Measurements from ENCODE around the gene KCNK3.

The KCNK3 gene

GRCh38 chr2:26692897-26693849 lies 651 bp downstream of the KCNK3 start:
- DNase-seq, result no peak

DNA sequence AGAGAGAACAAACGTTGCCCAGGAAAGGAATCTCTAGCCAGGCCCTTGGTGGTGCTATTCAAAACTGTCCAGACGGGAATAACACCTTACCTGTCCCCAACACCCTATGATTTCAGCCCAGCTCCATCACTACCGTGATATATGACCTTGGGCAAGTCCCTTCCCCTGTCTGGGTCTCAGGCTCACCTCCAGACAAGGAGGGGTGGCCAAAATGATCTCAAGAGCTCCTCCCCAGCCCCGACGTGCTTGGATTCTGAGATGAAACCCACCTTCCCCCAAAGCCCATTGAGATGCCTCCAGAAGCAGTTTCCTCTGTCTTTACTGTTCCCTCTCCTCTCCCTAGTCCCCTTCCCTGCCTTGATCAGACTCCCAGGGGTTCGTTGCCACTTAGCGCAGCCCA lies 1.5 kb downstream of the KCNK3 start:
- DNase-seq, result no peak

DNA sequence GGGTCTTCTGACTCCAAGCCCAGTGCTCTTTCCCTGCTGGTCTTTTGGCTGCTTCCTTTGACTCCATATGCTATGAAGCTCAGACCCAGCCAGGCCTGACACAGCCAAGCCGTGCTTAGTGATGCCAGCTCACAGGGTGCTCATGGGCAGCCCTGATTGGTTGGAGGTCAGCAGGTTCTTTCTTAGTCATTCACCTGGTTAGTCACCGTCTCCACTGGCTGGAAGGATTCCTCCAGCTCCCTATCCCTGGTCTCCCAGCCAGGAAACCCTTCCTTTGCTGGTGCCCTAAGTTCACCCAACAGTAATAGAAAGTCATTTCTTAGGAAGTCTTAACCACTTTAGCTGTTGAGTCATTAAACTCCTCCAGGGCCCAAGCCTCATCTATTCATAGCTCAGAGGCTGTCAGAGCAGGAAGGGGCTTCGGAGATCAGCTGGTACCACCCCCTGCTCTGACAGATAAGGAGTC lies 3.9 kb downstream of the KCNK3 start:
- DNase-seq, result no peak

DNA sequence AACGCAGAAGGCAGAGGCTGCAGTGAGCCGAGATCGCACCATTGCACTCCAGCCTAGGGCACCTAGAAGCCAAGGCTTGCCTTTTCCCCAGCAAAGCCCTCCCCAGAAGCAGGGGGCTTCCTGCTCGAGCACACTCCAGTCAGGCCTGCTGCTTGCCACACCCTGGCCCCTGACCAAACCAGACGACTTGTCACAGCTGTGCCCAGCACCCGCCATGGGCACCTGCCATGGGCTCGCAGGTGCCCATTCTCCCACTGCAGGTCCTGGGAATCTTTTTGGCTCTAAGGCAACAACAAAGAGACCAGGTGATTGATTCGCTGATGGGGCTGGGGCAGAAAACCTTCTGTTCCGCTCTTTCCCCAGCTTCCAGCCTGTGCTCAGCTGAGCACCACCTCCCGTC lies 4.9 kb downstream of the KCNK3 start:
- no peak for DNase-seq

DNA sequence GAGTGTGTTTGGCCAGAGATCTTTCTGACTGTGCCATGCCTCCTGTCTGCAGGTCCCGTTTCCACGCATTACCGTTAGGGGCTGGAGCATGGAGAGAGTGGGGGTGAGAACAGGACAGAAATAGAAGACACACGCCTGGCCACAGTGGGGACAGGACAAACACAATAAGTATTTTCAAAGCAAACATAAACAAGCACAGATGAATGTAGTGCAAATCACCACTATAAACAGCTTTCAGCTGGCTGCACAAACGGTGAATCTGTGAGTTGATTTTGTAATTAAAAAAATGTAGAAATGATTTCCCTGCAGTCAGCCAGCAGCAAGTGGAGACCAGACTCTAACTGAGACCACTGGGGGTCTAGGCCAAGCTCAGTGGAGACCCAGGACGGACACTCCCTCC lies 6.8 kb downstream of the KCNK3 start:
- DNase-seq, result no peak

GRCh38 chr2:26700078-26700477 lies 7.6 kb downstream of the KCNK3 start:
- no peak for DNase-seq

GRCh38 chr2:26701596-26701995 lies 9.1 kb downstream of the KCNK3 start:
- no peak for DNase-seq

- DNase-seq, result no peak
Measured at GRCh38 chr2:26702025-26702424, 9.5 kb downstream of the KCNK3 start.

- DNase-seq, result no peak
Measured at GRCh38 chr2:26704441-26704977, 12.0 kb downstream of the KCNK3 start.

GRCh38 chr2:26705126-26705525 lies 12.6 kb downstream of the KCNK3 start:
- no peak for DNase-seq

- DNase-seq, result no peak
Measured at GRCh38 chr2:26706093-26706492, 13.6 kb downstream of the KCNK3 start.

GRCh38 chr2:26706616-26707473 lies 14.3 kb downstream of the KCNK3 start:
- no peak for DNase-seq

GRCh38 chr2:26707747-26708146 lies 15.2 kb downstream of the KCNK3 start:
- DNase-seq, result no peak

GRCh38 chr2:26708457-26708856 lies 15.9 kb downstream of the KCNK3 start:
- no peak for DNase-seq

DNA sequence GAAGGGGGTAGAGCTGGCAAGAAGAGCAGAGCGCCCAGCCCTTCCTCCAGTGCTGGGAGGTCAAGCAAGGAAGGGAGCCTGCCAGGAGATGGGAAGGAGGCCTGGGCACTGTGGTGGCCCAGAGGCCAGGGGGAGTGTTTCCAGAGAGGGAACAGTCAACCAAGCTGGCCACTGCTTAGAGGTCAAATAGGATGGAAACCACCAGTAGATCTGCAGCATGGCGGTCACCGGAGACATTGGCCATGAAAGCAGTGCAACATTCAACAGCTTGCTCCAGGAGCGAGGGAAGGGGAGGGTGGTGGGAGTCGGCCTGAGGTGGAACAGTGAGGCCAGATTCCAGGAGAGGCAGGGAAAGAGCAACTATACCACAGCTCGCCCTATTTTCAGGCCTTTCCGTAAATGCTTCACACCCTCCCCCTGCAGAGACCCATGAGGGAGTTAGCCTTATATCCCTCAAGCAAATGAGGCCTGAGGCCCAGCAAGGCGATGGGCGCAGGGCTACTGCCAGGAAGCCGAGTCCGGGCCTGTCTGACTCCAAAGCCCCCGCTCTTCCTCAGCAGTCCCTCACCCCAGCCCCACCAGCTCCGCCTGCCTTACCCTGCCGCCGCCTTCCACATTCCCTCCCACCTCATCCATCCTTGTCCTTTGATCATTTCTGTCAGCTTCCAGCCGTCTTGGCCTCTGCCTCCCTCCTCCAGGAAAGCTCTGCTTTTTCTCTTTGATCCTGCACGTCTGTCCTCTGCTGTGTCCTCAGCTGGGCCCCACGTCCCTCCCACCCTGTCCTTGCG lies 17.0 kb downstream of the KCNK3 start:
- DNase-seq, result no peak

DNA sequence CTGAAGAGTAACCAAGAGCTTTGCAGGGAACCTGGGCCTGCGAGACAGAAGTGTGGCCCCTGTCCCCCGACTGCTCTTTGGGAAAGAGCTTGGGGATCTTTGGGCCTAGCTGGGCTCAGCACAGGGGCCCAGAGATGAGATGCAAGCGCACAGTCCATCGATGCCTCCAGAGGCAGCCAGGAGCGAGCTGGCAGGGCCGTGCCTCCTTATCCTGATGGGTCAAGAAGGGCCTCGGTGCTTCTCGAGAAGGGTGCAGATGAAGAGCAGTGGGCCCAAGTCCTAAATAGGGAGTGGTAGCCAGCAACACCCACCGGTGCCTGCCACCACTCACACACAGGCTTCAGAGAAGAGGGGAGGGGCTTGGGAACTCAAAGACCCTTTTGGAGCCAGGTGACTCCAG lies 17.6 kb downstream of the KCNK3 start:
- no peak for DNase-seq

- DNase-seq, result no peak
Measured at GRCh38 chr2:26710743-26711456, 18.4 kb downstream of the KCNK3 start.

DNA sequence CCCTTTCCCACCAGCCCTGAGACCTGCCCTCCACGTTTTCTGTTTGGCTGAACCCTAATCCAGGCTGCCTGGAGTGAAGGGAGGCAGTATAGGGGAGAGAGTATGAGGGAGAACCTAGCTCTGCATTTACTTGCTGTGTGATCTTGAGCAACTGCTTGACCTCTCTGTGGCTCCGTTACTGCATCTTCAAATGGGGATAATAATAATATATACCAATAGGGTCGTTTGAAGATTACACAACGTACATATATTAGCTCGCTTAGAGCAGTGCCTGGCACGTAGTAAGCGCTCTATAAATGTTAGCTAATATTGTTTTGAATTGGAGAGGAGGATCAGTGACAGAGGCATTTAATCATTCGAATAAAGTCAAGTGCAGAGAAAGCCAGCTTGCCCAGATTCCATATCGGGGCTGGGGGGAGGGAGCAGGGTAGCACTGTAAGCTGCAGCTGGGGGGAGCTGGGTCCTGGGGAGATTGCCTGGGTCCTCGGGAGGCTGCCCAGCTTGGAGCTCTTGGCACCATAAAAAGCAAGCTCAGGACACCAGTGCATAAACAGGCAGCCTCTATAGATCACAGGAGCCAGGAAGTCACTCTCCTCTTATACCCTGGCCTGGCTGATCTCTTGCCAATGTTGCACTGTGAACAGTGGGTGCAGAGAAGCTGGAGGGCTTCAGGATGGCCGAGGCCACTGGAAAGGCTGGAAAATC lies 19.1 kb downstream of the KCNK3 start:
- DNase-seq, result no peak

DNA sequence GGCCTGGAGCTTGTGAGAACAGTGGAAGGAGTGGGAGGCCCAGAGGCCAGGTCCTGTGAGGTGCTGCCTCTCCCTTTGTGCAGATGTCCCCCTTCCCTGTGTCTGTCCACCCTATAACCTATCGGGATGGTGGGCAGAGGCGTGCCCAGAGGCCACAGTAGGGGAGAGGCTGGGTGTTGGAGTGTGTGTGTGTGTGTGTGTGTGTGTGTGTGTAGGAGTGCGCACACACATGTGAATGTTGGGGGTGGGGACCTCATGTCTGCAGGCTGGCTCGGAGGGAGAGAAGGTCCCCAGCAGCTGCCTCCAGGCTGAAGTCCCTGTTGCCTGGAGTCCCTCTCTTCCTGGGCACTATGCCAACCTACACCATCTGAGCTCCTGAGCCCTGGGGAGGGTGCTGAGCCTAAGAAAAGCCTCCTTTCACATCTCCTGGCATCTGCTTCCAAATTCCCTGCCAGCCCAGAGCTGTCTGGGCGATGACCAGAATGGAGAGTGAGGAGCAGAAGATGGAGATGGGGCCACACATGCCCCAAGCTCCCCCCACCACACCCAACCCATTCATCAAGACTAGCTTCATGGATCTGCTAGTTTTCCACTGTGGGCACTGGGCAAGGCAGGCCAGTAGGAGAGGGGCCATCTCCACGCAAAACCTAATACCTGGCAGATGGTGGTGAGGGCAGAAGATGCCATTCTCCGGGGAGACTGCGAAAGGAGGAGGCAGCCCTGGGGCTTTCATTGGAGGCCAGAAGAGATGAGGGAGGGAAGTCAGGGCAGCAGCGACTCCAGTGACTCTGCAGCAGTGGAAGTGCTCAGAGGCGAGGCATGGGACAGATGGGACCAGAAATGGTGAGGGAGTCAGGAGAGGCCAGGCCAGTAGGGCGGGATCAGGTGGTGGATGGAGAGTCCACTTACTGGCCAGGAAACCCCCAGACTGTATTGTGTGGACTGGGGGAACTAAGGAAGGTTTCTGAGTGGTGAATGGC lies 20.3 kb downstream of the KCNK3 start:
- DNase-seq, result no peak

Data from CD4-positive, alpha-beta T cell treated with Interleukin-4 for 1 hour (primary cell).